Mucosa of gallbladder (tissue), 1 donor: ENCODE data around the gene IQGAP1. TPM values are rescaled to one million over a fixed set of nuclear protein-coding genes. Genes with fewer than 3 reads are reported as not detected.
"Not testable (repeated sequence)": the region's sequence is repeated elsewhere in the genome, so short reads cannot be mapped to it uniquely, and the experiment has no call there.

ENCODE experiments used
- DNase-seq: peaks from one replicate; pipeline ENCODE4 v3.0.0-alpha.2; 2020; ENCODE audit warnings: low spot score
- total RNA-seq: library from RNA; stranded (reverse); gene quantifications from one replicate; pipeline ENCODE4 v1.2.1, GENCODE V29; 2021
- donor health status: DM: no; HTN: no; CAD: no.

Gene IQGAP1
- total RNA-seq, 1 donor from 2014 or later = 159 TPM

- no peak for DNase-seq
These were observed 93.0 kb downstream of the IQGAP1 start for GRCh38 chr15:90481023-90481422.

GRCh38 chr15:90482124-90483011, 94.3 kb downstream of the IQGAP1 start:
- DNase-seq = peak; percentile 51

DNA sequence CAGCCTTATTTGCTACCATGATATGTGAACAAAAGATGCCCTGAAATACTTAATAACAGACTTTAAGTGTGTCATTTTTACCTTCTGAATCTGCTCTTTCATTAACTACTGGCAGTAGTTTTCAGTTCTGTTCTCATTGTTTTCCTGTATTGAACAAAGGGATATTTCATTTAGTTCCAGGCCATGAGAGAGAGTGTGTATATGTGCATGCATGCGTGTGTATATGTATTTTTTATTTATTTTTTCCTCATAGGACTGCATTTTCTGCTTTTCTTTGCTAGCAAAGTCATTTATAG, 94.9 kb downstream of the IQGAP1 start:
- no peak for DNase-seq

GRCh38 chr15:90483637-90484036, 95.6 kb downstream of the IQGAP1 start:
- DNase-seq = no peak

- DNase-seq = no peak
These were observed 99.1 kb downstream of the IQGAP1 start for GRCh38 chr15:90487186-90487585.

GRCh38 chr15:90489514-90489913, 101.5 kb downstream of the IQGAP1 start:
- DNase-seq = no peak

- no peak for DNase-seq
These were observed 101.9 kb downstream of the IQGAP1 start for GRCh38 chr15:90489944-90490343.

DNA sequence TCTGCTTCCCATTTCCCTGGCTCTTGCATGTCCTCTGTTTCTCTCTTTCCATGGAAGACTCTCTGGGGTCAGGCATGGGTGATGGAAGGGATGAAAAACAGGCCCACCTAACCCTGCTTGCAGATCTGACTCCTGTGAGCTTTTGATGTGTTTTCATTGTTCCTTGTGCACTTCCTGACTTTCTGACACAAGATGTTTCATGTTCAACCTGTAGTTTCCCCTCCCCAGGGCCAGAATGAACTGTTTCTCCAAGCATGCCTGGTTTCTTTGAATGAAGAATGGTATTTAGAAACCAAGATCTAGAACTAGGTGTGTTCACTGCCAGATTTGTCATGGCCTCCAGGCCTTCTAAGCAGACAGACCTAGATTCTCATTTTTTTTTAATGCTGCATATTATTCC, 105.6 kb downstream of the IQGAP1 start:
- DNase-seq = no peak

- DNase-seq = no peak
These were observed 107.0 kb downstream of the IQGAP1 start for GRCh38 chr15:90495067-90495466.

DNA sequence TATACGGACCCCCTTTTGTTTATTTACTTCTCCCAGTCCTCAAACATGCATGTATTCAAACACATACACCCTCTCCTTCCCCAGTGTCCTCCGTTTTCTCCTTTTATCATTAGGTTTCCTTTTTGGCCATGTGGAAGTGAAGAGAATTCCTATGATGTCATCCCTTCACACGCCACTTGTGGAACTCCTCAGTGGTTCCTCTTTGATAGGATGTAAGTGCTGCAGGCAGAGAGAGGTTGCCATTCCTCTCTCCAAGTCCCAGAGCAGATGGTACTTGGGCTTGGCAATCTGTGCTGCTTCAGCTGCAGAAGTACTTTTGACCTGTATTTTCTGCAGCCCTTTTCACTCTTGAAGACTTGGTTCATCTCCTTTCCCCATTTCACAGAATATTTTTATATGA, 108.7 kb downstream of the IQGAP1 start:
- no peak for DNase-seq

GRCh38 chr15:90497376-90497775, 109.3 kb downstream of the IQGAP1 start:
- no peak for DNase-seq

- no peak for DNase-seq
These were observed 109.9 kb downstream of the IQGAP1 start for GRCh38 chr15:90497912-90498311.

- DNase-seq = no peak
These were observed 112.1 kb downstream of the IQGAP1 start for GRCh38 chr15:90500171-90500570.

GRCh38 chr15:90501898-90502297, 113.9 kb downstream of the IQGAP1 start:
- no peak for DNase-seq

GRCh38 chr15:90510781-90511180, 122.7 kb downstream of the IQGAP1 start:
- DNase-seq = not testable (repeated sequence)

GRCh38 chr15:90511211-90511618, 123.2 kb downstream of the IQGAP1 start:
- not testable (repeated sequence) for DNase-seq

DNA sequence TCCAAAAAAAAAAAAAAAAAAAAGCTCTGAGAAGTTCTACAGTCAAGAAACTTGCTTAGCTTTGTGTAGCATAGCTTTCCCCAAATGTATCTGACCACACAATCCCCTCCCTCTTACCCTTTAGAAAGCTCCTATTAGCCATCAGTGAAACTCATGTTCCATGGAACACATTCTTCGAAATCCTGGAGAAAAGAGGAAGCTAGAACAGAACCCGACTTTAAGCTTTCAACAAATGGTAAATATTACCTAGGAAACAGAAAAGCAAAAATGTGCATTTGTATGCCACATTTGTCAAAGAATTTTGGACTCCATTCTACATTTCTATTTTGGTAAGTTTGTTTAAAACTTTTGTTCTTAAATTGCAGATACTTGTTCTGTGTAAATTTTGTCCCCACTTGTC, 124.2 kb downstream of the IQGAP1 start:
- no peak for DNase-seq

DNA sequence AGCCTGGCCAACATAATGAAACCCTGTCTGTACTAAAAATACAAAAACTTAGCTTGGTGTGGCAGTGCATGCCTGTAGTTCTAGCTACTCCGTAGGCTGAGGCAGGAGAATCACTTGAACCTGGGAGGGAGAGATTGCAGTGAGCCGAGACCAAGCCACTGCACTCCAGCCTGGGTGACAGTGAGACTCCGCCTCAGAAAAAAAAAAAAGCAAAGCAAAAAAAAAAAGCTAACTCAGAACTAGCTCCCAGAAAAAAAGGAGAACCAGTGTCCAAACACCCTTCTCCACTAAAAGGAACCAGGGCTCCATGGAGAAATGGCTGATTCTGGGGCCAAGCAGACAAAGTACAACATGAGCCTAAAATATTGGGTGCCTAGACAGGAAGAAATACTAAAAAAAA, 124.9 kb downstream of the IQGAP1 start:
- no peak for DNase-seq

DNA sequence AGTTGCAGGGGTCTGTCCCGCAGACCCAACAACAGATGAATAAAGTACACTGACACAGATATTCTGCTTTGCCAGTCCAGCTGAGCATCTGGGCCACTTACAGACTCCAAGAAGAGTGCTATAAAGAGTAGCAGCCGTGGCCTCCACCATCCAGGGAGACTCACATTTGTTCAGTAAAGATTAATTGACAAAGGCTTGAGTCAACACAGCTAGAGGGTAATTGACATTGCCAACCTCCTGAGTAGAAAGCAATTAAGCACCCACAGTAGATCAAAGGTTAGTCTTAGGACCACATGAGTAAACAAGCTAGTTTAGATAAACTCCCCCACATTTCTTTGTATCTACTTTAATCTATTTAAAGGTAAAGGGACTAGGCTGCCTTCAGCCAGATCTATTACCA, 125.4 kb downstream of the IQGAP1 start:
- DNase-seq = no peak

DNA sequence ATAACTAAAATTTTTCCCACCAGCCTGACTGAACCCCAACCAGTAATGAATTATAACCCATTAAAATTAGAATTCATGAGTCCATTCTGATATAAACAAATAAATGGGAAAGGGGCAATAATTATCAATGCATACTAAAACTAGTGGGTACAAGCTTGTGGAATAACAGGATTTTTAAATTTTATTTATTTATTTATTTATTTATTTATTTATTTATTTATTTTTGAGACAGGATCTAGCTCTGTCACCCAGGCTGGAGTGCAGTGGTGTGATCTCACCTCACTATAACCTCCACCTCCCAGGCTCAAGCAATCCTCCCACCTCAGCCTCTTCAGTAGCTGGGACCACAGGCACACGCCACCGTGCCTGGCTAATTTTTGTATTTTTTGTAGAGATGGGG, 125.9 kb downstream of the IQGAP1 start:
- DNase-seq = not testable (repeated sequence)

DNA sequence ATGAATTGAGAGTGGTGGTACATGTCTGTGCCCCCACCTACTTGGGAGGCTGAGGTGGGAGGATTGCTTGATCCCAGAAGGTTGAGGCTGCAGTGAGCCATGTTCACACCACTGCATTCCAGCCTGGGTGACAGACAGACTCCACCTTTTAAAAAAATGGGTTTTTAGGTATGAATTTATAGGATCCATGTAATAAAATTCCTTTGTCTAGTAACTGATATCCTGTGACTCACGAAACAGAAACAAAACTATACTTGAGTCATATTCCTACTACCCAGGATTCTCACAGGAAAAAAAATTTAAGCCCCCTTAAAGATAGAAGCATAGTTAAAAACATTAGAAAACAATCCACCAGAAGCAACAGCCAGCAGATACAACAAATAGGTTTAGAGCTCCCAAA, 131.6 kb downstream of the IQGAP1 start:
- DNase-seq = no peak

DNA sequence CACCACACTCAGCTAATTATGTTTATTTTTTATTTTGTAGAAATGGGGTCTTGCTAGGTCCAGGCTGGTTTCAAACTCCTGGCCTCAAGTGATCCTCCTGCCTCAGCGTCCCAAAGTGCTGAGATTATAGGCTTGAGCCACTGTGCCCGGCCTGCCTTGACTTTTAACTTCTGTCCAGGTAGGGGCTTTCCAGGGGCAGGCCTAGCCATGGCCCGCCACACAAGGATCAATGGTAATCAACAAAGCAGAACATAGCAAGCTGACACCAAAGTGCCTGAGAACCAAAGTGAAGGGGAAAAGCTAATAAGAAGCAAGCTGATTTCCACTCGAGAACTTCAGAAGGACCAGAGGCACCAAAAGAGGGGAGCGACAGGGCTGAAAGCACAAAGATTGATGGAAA, 132.3 kb downstream of the IQGAP1 start:
- no peak for DNase-seq

- DNase-seq = no peak
These were observed 135.3 kb downstream of the IQGAP1 start for GRCh38 chr15:90523373-90523772.
